DMS53 treated with DMSO at 0.1 percent for 48 hours (cell line): ENCODE measurements around the gene CACYBP.

Experiments
- DNase-seq: peaks from one replicate; lab custom pipeline; 2025; ENCODE audit not compliant: unreplicated experiment; lab: John Stamatoyannopoulos, UW

CACYBP gene

DNA sequence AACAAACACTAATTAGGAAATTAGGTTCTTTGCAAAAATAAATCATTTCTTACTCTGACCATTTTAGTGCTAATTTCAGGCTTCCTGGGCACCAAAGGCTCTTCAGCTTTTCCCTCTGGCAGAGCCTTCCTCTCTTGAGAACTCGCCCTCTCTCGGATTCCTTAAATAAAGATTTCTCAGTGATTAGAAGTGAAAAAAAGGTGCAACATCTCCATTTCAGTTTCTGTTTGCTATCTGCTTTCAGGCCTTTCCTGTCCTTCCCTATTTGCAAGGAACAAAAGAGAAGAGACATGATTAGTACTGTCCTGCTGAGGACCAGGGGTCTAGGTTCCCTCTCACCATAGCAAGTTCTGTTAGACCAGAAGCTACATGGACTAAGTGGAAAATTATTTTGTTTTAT lies 27.8 kb upstream of the CACYBP start:
- no peak for DNase-seq

DNA sequence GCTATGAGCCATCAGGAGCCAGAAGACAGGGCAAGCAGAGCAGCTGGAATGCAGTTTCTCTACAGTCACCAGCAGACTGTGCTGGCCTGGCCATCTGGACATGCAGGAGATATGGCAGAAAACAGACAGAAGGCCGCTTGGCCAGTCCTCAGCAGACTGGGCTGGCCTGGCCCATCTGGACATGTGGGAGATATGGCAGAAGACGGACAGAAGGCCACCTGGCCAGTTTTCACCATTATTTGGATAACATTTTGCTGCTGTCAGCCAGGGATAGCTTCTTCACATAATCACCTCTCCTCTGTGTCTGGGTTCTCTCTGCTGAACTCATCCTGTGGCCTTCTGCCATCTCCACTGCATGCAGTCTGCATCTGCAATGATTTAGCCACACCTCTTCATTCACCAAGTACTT lies 25.0 kb upstream of the CACYBP start:
- DNase-seq = no peak

DNA sequence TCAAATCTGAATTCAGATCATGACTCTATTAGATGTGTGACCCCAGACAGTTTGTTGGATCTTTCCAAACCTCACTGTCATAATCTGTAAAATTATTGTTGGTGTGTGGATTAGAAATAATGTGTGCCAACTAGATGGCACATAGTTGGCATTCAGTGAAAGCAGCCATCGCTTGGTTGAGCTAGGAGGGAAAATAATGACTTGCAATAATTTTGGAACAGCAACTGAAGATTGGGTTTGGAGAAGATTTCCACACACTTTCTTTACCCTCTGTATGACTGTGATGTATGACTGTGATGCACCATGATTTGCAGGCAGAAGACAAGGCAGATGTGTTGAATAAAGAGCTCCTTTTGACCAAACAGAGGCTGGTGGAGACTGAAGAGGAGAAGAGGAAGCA lies 24.0 kb upstream of the CACYBP start:
- DNase-seq = no peak

DNA sequence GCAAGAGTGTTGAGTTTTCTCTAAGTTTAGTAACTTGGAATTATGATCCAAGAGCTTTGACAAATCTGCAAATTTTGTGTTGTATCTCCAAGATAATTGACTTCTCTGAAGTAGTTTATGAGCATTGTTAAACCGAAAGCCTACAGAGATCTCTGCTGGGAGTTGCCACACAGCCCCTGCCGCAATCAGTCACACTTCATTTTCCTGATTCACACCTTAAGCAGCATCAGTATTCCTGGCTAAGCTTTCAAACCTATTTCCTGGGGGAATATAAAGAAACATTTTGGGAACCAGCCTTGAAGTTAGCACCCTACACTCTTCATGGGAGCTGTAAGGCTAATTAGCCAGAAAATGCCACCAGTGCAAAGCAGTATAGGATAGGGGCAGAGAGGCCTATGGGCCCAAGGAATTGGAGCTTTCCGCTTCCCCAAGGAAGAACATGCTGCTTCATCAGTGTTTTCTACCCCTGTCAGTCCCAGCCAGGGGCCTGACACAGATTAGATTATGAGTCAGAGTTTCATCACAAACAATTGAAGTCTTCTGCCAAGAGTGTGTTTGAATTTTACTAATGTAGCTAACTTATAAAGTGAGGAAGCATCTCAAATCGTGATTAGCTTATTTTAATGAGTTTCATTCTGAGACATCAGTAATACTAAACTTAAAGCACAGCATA lies 23.2 kb upstream of the CACYBP start:
- DNase-seq = no peak

DNA sequence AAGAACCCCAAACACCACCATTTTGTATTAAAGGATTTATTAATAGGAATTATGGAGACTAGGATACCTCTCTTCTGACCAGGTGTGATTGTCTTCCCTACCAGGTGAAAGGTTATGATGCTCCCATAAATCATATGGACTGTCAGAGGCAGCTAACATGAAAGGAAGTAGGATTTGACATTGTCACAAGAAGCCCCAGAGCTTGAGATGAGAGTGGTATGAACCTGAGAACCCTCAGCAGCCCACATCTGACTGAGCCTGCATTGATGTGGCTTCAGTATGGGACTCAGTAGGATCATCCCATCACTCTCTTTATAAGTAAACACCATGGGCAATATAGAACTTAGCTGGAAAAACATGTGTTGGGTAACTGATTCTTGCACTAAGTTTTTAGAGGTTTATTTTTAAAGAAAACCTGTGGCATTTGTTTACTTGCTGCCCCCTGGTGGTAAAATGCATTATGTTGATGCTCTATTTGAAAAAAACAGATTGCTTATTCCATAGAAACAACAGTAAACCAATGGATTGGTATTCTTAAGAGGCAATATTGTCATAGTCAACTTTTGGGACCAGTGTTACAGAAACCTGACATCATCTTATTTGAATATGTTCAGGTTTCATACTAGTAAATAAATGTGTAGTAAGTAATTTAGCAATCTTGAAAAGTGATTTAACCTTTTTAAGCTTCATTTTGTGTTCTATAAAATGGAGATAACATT lies 16.6 kb upstream of the CACYBP start:
- DNase-seq = peak; percentile 9

DNA sequence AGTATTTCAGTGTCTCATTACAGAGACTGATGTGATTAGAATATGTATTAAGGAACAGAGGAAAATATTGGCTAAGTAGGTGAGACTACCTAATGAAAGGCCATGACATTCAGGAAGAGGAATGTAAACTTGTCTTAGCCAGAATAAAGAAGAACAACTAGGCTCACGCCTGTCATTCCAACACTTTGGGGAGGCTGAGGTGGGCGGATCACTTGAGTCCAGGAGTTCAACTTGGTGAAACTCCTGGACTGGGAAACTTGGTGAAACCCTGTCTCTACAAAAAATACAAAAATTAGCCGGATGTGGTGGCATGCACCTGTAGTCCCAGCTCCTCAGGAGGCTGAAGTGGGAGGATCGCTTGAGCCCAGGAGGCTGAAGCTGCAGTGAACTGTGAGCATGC lies 14.8 kb upstream of the CACYBP start:
- no peak for DNase-seq

DNA sequence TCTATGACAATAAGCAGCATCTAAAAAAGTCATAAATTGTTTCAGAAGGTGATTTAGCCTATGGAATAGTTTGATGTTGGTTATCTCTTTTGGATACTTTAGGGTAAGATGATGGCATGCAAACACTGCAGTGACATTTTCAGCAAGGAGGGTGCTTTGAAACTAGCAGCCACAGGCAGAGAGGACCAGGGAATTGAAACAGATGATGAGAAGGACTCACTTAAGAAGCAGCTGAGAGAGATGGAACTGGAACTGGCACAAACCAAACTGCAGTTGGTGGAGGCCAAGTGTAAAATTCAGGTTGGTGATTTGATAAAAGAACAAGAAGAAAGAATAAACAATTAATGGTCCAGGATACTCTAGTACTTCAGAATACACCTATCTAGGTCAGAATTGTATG lies 11.2 kb upstream of the CACYBP start:
- no peak for DNase-seq

DNA sequence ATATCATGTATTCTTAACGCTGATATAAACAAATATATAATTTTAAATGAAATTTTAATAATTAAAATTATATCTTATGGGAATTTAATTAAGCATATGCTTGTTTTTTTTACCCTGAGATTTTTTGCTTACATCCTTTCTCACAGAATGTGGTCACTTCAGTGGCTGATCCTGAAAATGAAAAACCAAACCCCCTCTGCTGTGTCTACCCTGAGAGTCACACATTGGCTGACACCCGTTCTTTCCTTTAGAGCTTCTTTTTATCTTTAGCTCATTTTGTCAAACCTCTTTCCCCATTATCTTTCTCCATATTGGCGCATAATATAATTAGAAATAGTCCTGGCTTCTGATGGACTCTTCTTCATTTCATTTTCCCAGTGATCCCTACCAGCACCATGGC lies 10.8 kb upstream of the CACYBP start:
- no peak for DNase-seq

DNA sequence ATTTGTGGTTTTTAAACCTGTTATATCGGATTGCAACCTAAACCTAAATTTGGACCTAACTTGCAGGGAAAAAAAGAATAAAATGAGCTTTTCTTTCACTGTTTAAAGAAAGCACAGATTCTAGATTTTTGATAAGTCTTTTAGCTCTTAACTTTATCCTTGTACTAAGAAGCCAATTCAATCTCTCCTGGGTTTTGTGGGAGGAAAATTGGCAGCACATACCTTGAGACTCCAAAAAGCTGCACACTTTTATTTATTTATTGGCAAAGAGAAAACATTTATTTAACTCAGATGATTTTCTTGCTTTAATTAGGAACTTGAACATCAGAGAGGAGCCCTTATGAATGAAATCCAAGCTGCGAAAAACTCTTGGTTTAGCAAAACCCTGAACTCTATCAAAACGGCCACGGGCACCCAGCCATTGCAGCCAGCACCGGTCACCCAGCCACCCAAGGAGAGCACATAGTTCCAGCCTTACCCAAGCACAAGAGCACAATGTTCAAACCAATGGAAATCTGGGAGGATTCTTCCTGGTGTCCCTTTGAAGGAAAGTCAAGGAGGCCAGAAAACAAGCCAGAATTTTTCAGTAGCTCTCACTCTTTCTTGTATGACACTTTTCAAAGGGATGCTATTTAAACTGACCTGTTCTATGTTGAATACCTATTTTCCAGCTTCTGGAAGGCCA lies 10.1 kb upstream of the CACYBP start:
- DNase-seq = no peak

DNA sequence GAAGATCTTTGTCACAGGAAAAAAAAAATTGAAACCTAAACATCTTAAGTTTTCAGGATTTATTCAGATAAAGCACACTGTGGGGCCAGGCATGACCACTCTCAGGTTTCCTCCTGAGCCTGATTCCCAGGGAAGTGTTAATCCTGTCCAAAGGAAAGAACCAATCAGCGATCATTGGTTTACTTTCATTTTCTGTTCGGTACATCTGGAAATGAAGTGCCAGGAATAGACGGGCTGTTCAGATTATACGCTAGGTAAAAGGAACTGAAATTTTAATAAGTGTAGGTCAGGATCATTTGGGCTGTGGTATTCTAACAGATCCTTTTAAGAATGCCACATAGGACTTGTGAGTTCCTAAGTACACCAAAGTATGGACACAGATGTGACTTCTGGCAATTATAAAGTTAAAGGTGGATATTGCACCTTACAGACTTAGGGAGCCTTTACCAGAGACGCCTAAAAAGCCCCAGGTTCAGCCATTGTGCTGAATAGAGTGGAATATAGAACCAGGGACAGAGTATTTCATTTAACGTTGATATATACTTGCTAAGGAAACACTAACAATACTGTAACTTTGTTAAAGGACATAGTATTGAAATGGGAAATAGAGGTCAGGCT lies 9.3 kb upstream of the CACYBP start:
- peak; percentile 80 for DNase-seq

DNA sequence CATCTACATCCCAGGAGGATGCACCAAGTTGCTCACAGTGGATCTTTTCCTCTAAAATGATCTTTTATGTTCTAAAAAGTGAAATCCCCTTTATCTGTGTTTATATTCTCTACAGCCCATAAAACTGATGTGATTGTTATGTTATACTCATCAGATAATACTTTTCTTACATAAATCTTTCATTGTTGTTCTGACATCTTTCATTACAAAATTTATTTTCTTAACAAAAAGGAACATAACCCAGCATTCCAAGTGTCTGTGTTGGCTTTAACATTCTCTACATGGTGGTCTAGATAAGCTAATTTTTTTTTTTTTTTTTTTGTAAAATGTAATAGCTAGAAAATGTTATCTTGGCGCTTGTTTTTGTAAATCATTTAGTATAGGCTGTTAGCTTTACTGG lies 8.3 kb upstream of the CACYBP start:
- no peak for DNase-seq

DNA sequence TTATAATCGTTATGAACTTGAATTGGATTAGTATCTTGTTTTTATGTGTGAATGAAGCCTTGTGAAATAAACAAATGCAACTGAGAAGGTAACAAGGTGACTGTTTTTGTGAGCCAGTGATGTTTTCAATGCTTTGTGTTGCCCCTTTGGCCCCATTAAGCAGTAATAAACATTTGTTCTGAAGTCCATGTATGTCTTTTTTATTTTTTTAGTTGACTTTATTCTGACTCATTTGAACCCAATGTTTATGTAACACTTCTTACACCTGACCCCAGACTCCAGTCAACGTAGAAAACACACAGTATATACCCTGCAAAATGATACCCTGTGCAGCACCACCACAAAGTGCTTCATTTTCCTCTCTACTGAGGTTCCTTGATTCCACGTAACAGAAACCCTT lies 4.6 kb upstream of the CACYBP start:
- DNase-seq = no peak

DNA sequence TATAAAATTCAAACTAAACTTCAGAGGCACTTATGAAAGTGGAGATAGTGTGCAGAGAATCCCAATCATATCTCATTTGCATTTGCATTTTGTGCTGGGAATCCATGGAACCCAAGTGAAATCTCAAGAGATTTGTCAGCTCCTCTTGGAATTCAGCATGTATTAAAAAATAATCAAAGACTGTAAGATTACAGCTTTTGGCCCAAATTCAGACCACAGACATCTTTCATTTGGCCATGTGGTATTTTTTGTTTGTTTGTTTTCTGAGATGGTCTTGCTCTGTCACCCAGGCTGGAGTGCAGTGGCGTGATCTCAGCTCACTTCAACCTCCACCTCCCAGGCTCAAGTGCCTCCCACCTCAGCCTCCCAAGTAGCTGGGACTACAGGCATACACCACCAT lies 3.8 kb upstream of the CACYBP start:
- no peak for DNase-seq

DNA sequence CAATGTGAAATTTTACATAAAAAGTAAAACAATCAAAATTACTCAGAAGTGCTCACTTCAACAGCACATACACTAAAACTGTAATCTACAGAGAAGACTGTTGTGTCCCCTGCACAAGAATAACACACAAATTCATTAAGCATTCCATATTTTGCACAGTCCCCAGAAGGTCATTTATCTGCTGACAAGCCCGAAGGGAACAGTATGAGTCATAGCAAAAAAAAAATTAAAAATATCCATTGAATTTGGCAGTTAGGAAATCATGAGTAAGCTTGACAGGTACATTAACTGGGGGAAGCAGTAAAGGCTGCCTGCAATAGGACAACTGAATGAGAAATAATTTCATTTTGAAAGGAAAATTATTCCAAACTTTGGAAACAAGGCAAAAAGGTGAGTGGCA lies 3.3 kb upstream of the CACYBP start:
- DNase-seq = no peak

DNA sequence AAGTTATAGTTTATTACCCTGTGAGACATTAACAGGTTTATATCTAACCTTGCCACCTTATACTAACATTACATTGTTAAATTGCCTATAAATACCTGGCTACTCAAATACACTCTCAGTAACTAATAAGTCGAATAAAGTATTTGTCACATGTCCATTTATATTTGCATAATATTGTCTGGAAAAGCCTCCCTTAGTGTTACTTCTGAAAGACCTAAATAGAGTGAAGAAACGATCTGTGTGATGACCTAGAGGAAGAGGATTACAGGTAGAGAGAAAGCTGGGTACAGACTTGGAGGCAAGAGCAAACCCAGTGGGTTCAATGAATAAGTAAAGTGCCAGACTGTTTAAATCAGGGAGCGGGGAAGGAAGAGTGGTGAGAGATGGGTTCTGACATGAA lies 2.7 kb upstream of the CACYBP start:
- DNase-seq = no peak

DNA sequence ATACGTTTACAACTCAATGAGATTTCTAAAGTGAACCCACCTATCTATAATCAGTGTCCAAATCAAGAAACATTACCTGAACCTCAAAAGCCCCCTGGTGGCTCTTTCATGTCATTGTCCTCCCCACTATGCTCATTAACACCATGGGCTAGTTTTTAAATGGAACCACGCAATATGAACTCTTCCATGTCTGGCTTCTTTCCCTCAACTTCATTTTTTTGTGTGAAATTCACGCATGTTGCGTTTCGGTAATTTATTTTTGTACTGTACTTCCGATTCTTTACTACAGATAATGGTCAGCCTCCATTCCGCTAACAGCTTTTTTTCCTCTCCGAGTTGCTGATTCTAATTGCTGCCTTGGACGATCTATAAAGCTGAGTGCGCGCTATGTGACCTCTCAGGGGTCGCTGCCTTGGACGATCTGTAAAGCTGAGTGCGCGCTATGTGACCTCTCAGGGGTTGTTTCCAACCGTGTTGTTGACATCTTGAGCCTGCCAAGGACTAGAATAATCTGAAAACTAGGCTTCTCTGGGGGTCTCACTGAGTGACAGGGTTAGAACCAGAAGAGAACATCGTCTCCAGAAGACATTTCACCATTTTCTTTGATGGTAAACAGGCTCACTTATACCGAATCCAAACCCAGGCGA lies 1.1 kb upstream of the CACYBP start:
- peak; percentile 76 for DNase-seq

DNA sequence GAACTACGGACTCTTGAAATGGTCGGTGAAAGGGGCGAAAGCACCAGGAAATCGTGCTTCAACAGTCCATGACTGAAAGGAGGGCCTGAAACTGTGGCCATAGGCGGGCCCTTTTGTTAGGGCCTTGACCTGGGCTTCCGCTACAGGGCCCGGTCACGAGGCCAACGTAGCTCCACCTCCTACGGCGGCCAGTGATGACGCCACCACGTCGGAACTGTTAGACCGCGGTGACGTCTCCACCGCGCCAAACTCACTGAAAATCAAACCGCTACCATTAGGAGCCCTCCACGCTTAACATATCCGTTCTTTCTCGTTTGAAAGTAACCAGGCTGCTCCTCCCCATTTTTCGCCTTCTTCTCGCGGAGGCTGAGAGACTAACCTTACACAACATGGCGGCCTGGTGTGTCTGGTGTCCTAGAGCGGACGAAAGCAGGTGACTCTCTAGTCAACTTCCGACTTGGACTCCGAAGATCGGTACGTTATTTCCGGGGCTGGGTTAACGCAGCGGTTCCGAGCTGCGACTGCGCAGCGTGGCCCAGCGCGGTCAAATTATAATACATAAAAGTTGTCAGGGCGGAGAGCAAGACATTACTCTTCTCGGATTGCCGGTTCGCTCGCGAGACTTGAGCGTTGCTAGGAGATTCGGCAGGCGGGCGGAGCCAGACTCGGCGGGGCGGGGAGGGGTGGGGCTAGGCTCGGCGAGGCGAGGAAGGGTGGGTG lies 371 bp upstream of the CACYBP start:
- DNase-seq = peak; percentile 97

DNA sequence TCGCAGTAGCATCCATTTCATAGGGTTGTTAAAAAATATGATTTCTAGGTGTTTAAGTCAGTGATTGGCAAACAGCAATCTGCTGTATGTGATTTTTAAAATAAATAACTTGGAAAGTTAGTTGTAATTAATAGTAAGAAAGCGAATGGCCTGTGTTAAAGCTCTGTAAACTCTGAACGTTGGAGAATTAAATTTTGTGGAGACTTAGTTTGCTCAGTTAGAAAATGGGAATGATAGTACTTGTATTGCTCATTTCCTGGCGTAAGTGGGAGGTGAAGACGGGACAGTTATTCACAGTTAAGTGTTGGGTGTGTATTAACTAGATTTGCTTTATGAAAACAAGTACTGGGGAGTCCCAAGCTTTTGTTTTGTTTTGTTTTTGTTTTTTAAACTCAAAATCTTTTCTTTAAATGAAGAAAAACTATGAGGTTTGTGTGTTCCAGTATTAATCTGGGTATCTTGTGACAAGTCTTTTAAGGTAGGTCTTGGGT lies 995 bp downstream of the CACYBP start:
- peak; percentile 25 for DNase-seq

DNA sequence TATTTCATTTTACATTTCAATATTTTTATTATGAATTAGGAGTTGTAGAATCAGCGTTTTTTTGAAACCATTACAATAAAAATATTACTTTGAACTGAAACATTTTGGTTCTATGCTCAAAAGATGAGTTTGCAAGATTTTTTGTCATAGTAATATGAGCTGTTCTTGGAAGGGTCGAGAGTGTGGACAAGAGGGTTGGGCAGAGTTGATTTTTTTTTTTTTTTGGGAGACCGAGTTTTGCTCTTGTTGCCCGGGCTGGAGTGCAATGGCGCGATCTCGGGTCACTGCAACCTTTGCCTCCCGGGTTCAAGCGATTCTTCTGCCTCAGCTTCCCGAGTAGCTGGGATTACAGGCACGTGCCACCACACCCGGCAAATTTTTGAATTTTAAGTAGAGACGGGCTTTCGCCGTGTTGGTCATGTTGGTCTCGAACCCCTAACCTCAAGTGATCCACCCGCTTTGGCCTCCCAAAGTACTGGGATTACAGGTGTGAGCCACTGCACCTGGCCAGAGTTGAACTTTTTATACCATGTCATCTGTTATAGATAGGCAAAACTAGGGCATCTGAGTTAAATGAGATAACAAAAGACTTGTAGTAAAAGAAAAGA lies 3.3 kb downstream of the CACYBP start:
- no peak for DNase-seq

DNA sequence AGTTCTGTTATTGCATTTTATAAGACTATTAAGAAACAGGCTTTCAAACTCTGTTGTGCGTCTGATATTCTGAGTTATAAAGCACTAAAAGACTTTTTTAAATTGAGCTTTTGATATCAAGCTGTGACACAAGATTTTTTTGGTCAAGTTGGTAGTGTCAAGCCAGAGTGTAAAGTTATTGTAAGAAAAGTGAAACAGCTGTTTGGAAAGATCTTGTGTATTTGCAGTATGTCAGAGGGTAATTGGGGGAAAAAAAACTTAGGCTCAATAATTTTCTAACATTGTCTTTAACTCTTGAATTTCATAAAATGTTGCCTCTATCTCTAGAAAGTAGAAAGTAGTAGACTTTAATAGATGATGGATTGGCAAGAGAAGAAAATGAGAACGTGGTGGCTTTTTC lies 3.8 kb downstream of the CACYBP start:
- DNase-seq = no peak
